D721Med (cell line): Measurements from ENCODE around the gene PCDHA2.
A peak's percentile ranks its signal among the peaks of the same experiment; 100 is the strongest.
"Not testable (repeated sequence)": the region's sequence is repeated elsewhere in the genome, so short reads cannot be mapped to it uniquely, and the experiment has no call there.

ENCODE experiments used
- DNase-seq: peaks from one replicate; pipeline ENCODE4 v3.0.0; 2011; ENCODE audit warnings: low spot score; ENCODE audit not compliant: insufficient read length
- FAIRE-seq: peaks from 2 replicates; lab custom pipeline; 2011; peaks lifted over from hg19 to GRCh38; lab: Jason Lieb, UNC
- TF ChIP-seq, protein P1 (sequence below): IDR thresholded peaks from 2 replicates; pipeline ENCODE4 v1.5.1; 2012; ENCODE audit warnings: mild to moderate bottlenecking, control low read depth; ENCODE audit not compliant: insufficient read depth; ENCODE audit errors: missing control alignments

The PCDHA2 gene

DNA sequence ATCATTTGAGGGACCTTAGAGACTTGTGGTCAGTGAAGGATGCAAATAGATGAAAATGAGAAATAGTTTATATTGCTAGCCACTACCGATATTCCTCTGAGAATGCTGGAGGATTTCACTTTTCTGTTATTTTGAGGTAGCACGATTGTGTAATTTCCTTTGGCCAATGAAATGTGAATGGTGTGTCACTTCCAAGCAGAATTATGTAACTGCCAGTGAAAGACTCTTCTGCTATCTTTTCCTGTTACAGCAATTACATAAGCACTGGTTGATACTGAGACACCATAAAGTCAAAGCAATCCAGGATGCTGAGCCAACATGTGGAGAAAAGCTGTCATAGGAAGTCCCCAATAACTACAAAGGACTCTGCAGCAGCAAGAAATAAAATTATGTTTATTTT lies 3.6 kb upstream of the PCDHA2 start:
- no peak for FAIRE-seq
- TF ChIP-seq, protein P1, sequence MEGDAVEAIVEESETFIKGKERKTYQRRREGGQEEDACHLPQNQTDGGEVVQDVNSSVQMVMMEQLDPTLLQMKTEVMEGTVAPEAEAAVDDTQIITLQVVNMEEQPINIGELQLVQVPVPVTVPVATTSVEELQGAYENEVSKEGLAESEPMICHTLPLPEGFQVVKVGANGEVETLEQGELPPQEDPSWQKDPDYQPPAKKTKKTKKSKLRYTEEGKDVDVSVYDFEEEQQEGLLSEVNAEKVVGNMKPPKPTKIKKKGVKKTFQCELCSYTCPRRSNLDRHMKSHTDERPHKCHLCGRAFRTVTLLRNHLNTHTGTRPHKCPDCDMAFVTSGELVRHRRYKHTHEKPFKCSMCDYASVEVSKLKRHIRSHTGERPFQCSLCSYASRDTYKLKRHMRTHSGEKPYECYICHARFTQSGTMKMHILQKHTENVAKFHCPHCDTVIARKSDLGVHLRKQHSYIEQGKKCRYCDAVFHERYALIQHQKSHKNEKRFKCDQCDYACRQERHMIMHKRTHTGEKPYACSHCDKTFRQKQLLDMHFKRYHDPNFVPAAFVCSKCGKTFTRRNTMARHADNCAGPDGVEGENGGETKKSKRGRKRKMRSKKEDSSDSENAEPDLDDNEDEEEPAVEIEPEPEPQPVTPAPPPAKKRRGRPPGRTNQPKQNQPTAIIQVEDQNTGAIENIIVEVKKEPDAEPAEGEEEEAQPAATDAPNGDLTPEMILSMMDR: no peak
- no peak for DNase-seq

DNA sequence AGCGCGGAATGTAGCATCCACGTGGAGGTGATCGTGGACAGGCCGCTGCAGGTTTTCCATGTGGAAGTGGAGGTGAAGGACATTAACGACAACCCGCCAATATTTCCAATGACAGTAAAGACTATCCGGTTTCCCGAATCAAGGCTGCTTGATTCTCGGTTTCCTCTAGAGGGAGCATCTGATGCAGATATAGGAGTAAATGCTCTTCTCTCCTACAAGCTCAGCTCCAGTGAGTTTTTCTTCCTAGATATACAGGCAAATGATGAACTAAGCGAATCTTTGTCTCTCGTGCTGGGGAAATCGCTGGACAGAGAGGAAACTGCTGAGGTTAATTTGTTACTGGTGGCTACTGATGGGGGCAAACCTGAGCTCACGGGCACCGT lies 598 bp downstream of the PCDHA2 start:
- DNase-seq (no peak), FAIRE-seq (no peak)
- TF ChIP-seq, protein P1: peak; percentile 2

GRCh38 chr5:140796072-140796717 lies 1.5 kb downstream of the PCDHA2 start:
- FAIRE-seq, DNase-seq: not testable (repeated sequence)

GRCh38 chr5:140796718-140797095 lies 2.1 kb downstream of the PCDHA2 start:
- DNase-seq (no peak), FAIRE-seq (no peak)
- TF ChIP-seq, protein P1: no peak

DNA sequence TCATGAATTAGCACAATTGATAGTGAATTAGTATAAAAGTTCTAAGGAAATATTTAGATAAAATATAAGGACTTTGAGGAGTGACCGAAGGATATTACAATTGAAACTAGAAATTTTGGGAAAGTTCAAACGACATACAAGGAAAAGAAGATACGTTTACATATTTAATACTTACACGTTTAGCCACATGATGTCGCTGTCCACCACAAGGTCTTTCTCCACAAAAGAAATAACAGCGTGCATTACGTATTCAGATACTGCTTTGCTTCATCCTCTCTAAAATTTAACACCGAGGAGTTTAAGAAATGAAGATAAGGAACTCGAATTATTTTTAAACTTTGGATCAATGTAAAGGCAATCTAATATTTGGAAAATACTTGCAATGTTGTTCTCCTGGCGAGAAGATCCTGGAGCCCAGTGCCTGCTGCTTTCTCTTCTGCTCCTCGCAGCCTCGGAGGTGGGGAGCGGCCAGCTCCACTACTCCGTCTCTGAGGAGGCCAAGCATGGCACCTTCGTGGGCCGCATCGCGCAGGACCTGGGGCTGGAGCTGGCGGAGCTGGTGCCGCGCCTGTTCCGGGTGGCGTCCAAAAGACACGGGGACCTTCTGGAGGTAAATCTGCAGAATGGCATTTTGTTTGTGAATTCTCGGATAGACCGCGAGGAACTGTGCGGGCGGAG lies 6.3 kb downstream of the PCDHA2 start, which contains the start of gene PCDHA3:
PCDHA3 (plus strand) TSS at position 242 of the 678 bp plus-strand sequence.
- FAIRE-seq (no peak), DNase-seq (no peak)
- TF ChIP-seq, protein P1: no peak

DNA sequence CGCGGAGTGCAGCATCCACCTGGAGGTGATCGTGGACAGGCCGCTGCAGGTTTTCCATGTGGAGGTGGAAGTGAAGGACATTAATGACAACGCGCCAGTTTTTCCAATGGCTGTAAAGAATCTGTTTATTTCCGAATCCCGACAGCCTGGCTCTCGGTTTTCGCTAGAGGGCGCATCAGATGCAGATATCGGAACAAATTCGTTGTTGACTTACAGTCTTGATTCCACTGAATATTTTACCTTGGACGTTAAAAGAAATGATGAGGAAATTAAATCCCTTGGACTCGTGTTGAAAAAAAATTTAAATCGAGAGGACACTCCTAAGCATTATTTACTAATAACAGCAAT lies 6.8 kb downstream of the PCDHA2 start:
- TF ChIP-seq, protein P1: no peak
- FAIRE-seq (no peak), DNase-seq (no peak)

- DNase-seq, FAIRE-seq: not testable (repeated sequence)
These were observed 7.7 kb downstream of the PCDHA2 start for GRCh38 chr5:140802381-140802780.

DNA sequence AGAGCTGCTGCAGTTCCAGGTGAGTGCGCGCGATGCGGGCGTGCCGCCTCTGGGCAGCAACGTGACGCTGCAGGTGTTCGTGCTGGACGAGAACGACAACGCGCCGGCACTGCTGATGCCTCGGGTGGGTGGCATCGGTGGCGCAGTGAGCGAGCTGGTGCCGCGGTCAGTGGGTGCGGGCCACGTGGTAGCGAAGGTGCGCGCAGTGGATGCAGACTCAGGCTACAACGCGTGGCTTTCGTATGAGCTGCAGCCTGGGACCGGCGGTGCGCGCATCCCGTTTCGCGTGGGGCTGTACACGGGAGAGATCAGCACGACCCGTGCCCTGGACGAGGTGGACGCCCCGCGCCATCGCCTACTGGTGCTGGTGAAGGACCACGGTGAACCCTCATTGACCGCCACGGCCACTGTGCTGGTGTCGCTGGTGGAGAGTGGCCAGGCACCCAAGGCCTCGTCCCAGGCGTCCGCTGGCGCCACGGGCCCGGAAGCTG lies 8.2 kb downstream of the PCDHA2 start:
- TF ChIP-seq, protein P1: no peak
- FAIRE-seq (no peak), DNase-seq (no peak)
